Stimulated activated CD8-positive, alpha-beta memory T cell treated with anti-CD3 and anti-CD28 coated beads, Interleukin-12 subunit alpha, Interleukin-12 subunit beta, amount 100 ng/mL, for 24 hours (primary cell): ENCODE data around the gene LOXL3.

ENCODE experiments used
- DNase-seq: peaks from one replicate; pipeline ENCODE4 v3.0.0-alpha.2; 2020; ENCODE audit errors: extremely low read depth

LOXL3 gene

GRCh38 chr2:74507145-74507925, 46.4 kb downstream of the LOXL3 start, which contains the start of gene PCGF1:
PCGF1 (minus strand) TSS chr2:74507695; CDS start chr2:74507668, 27 bp downstream.
- DNase-seq: peak; percentile 96

GRCh38 chr2:74505448-74506246, 48.1 kb downstream of the LOXL3 start:
- DNase-seq: no peak

GRCh38 chr2:74504591-74504990, 49.2 kb downstream of the LOXL3 start:
- no peak for DNase-seq

- DNase-seq: no peak
Observed at GRCh38 chr2:74503506-74504475, 50.0 kb downstream of the LOXL3 start.

- no peak for DNase-seq
Observed at GRCh38 chr2:74502720-74503505, 50.8 kb downstream of the LOXL3 start.

GRCh38 chr2:74502147-74502719, 51.5 kb downstream of the LOXL3 start:
- DNase-seq: no peak

GRCh38 chr2:74501335-74502071, 52.2 kb downstream of the LOXL3 start:
- no peak for DNase-seq

- DNase-seq: no peak
Observed at GRCh38 chr2:74500578-74500946, 53.2 kb downstream of the LOXL3 start.

GRCh38 chr2:74499940-74500577, 53.7 kb downstream of the LOXL3 start:
- no peak for DNase-seq

GRCh38 chr2:74499267-74499939, 54.3 kb downstream of the LOXL3 start, which contains the start of gene LBX2:
LBX2 (minus strand) TSS chr2:74499603; CDS start chr2:74499537, 66 bp downstream.
- DNase-seq: no peak

GRCh38 chr2:74498500-74499266, 55.1 kb downstream of the LOXL3 start:
- no peak for DNase-seq

- no peak for DNase-seq
Observed at GRCh38 chr2:74497777-74498499, 55.8 kb downstream of the LOXL3 start.

GRCh38 chr2:74496997-74497776, 56.6 kb downstream of the LOXL3 start:
- no peak for DNase-seq

GRCh38 chr2:74495440-74495839, 58.3 kb downstream of the LOXL3 start:
- DNase-seq: no peak

GRCh38 chr2:74493546-74493945, 60.2 kb downstream of the LOXL3 start:
- no peak for DNase-seq
